Fibroblast of skin of left biceps (primary cell): ENCODE results near the gene RTF2.
A peak's percentile ranks its signal among the peaks of the same experiment; 100 is the strongest.

Experiments used
- DNase-seq, 2 experiments: peaks; one replicate each; pipeline ENCODE4 v3.0.0-alpha.2; 2013; ENCODE audit warnings: low read depth in 2 of 2

Gene RTF2, protein sequence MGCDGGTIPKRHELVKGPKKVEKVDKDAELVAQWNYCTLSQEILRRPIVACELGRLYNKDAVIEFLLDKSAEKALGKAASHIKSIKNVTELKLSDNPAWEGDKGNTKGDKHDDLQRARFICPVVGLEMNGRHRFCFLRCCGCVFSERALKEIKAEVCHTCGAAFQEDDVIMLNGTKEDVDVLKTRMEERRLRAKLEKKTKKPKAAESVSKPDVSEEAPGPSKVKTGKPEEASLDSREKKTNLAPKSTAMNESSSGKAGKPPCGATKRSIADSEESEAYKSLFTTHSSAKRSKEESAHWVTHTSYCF

DNA sequence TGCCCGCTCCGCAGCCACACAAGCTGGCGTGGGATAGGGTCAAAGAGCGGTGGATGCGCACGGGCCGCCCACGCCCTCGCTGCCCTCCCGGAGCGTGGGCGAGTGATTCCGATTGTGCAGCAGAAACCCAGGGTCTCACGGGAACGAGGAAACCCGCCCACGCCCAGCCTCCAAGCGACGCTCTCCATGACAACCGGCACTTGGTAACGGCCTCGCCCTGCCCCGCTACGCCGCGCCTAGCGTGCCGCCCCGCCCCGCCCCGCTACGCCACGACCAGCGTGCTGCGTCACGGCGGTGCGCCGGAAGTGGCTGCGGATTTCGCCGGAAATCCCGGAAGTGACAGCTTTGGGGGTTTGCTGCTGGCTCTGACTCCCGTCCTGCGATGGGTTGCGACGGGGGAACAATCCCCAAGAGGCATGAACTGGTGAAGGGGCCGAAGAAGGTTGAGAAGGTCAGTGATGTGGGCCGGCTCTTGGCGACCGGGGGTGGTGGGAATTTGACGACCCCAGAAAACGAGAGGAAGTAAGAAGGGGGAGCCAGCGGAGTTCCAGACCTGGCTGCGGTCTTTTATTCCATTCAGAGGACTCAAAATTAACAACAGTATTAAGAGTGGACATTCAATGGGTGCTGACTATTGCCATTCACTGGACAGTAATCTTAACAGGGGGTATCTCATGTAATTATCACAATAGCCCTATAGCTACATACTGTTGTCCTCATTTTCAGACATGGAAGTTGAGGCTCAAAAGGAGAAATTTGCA lies at the start of gene RTF2:
TSS of gene RTF2 (plus strand) at position 312 of the 761 bp plus-strand sequence. CDS start at position 383, 71 bp downstream.
- DNase-seq, result peak; percentile 80 to 81

- no peak for DNase-seq
Measured at GRCh38 chr20:56420028-56420427, 48.4 kb upstream of the RTF2 start.

DNA sequence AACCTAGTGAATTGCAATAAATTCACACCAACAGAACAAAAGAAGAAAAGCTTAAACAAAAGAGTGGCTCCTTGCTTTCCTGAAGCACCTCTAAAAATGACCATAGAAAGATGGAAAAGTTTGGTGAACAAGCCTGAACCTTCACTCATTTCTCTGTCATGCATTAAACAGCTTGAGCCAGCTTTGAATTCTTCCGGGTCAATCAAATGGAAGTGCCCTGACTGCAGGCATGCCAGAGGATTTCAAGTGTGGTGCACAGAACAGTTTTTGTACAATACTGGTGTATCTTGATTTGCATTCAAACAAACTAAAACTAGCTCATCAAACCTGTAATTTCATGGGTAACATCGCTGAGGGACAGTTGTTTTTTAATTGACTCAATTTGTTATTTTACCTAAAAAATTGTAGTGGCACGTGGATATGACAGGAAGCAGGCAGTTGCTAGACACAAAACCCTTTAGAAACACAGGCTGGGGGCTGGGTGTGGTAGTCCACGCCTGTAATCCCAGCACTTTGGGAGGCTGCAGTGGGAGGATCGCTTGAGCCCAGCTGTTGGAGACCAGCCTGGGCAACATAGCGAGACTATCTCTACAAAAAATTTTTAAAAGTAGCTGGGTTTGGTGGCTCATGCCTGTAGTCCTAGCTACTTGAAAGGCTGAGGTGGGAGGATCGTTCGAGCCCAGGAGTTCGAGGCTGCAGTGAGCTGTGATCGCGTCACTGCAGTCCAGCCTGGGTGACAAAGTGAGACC lies 47.3 kb upstream of the RTF2 start:
- DNase-seq, result no peak

- no peak for DNase-seq
Measured at GRCh38 chr20:56422076-56422823, 46.2 kb upstream of the RTF2 start.

DNA sequence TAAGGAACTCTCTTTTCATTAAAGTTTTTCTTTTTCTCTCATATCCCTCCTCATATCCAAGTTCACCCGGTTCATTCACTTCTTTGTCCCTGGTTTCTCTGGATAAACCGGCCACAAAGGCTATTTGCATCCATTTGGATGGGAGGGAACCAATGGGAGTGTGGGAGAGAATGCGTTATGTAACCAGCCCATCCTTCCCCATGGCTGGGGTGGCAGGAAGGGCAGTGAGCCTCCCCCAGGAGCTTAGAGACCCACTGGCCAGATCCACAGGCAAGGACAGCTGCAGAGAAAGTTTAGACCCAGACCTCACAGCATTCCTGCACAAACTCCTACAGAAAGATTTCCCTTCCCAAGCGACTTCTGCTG lies 45.6 kb upstream of the RTF2 start:
- no peak for DNase-seq

DNA sequence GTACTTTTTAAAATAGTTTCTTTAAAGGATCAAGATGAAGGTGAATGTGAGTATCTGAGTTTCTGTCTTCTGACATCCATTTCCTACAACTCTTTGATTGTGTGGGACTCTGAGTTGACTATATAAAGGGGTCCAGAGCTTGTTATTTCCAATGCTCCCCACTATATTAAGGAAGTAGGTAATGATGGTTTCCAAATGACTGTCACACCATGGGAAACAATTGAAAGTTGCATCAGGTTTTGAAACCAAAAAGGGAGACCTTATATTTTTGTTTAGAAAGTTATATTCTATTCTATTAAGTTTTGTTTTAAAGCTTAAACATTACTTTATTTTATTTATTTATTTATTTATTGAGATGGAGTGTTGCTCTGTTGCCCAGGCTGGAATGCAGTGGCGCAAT lies 45.2 kb upstream of the RTF2 start:
- DNase-seq, result no peak

DNA sequence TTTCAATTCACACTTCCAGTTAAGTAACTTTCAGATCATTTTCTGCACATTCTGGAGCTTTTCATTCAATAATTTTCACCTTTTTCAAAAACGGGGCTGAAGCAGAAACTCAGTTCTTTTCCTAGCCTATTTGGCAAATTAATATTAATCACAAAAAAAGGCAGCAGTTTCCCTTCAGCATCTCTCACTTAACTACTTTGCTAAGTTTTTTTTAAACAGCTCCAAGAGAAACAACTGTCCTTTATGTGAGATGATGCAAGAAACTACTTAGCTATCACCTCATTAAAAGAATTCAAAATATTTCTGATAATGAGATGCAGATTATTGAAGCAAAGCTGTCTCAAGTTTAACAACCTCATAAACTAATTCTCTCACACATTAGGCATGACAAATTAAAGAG lies 44.5 kb upstream of the RTF2 start:
- no peak for DNase-seq

DNA sequence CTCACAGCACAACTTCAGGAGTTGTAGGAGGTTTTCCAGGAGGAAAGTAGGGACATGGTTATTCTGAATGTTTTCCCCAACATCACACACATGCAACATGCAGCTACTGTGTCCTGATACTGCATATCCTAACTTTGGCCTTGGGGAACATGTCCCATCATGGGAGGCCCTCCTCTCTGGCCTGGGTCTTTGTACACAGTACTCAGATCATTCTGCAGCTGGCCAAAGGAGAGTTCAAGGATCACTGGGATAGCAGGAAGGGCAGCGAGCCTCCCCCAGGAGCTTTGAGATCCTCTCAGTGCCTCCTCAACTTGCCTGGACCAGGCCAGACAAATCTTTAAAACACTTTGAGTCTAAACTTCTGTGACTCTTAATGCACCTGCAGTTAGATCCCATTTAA lies 43.5 kb upstream of the RTF2 start:
- no peak for DNase-seq

DNA sequence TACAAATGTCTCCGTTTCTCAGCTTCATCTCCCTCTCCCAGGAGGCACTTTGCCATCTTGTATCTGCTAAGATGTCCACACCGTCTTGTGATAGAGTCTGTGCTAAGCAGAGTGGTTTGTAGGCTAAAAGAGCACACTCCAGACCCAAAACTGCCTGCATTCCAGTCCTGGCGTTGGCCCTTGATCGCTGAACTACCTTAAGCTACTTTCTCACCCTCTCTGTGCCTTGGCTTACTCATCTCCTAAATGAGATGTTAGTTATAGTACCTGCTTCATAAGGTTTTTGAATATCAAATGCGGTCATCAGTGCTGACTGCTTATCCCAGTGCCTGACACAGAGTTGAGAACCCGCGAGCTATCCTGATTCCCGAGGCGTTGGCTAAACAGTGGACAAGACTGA lies 42.4 kb upstream of the RTF2 start:
- DNase-seq, result no peak

DNA sequence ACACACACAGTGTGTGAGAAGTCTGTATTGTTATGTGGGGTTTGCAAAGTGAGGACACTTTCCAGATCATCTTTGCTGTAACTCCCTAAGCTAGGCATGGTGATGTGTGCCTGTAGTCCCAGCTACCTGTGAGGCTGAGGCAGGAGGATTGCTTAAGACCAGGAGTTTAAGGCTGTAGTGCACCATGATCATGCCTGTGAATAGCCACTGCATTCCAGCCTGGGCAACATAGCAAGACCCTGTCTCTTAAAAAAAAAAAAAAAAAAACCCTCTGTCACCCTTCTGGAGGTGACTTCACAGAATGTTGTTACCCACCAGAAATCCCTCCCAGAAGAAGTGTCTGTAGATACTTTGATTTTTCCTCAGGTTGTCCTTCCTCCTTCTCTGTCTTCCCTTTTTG lies 41.5 kb upstream of the RTF2 start:
- no peak for DNase-seq

GRCh38 chr20:56427797-56428196 lies 40.6 kb upstream of the RTF2 start:
- DNase-seq, result no peak

- DNase-seq, result no peak
Measured at GRCh38 chr20:56428410-56428809, 40.0 kb upstream of the RTF2 start.

DNA sequence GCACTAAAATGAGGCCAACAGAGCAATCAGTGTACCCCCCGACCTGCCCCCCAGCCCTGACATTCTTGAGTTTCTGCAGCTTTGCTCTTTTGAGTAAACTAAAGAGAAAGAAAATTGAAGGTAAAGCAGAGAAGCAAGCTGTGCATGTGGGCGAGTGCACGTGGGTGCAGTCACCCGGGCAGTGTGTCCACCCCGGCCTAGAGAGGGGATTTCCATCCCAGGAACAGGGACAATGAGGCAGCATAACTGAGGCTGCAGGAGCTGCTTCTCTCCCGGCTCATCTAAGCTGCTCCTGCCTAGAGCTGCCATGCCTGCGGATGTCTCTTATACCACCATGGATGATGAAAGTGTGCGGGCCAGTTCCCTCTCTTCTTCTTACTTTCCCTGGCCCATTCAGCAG lies 39.5 kb upstream of the RTF2 start:
- DNase-seq, result no peak

DNA sequence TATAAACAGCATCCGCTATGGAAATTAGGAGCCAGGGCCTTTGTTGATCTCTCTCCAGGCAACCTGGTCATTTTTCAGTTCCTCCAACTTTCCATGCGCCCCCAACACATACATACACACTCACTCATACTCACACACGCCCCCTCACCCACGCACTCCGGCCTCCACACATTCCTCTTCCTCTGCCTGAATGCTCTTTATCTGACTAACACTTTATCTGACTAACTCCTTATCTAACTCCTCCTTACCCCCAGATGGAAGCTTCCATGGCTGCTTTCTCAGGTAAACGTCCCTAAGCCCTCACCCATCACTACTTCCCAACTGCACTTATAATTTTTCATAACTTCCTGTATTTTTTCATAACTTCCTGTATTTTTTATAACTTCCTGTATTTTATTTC lies 38.9 kb upstream of the RTF2 start:
- DNase-seq, result no peak

DNA sequence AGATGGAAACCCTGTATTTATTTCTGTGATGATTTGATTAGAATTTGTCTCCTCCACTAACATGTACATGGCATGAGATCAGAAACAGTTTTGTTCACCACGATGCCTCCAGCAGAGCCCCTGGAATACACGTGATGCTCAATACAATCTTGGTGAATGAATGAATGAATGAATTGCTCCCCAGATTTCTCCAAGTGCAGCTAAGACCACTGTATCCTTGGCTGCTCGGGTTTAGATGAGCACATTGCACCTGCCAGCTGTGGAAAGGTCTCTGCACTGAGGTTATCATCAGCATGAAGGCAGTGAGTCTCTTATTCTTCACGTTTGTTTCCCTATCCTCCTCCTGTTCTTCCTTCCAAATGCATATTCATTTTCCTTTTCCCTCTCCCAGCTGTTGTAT lies 38.5 kb upstream of the RTF2 start:
- no peak for DNase-seq

DNA sequence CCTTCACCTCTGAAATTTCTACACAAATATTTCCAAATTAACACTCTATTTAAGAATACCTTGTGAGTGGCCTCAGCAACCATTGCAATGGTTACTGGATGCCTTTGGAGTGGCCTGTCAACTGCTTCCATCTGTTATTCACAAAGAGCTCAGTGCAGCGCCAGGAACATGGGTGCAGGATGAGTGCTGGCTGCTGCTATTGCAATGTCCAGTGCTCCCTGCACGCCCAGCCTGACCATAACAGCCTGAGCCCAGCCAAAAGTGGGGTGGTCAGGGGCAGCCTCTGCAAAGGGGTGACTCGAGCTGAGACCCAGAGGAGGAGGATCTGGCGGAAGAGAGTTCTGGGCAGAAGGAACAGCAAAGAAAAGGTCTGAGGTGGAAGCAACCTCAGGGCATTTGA lies 38.0 kb upstream of the RTF2 start:
- no peak for DNase-seq

DNA sequence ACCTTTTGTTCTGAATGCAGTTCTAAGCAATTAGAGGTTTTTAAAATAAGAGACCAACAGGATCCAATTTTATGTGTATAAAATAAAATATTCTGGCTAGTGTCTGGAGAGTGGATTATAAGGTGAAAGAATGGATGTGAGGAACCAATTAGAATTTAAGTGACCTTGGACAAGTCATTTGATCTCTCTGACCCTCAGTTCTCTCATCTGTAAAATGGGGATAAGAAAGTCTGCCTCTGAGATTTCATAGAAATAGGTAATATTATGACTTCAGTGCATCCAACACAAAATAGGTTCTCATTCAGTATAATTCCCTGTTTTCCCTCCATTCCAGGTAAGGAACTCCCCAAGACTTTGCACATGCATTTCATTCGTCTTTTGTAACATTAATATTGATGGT lies 37.5 kb upstream of the RTF2 start:
- DNase-seq, result no peak

DNA sequence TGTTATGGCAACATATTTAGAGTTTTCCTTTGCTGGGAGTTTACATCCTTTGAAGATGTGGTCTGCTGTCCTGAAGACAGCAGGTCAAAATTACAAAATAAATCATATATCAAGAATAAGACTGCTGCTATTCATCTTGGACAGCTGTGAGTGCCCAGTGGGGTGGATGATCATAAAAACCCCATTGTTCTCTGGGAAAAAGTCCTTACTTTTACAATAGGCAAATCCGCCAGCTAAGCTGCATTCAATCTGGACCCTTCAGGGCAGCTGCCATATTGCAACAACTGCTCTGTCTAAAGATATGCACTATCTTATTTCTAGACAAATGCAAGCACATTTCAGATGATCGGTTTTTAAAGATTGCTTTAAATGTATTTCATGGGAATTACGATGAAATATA lies 37.0 kb upstream of the RTF2 start:
- no peak for DNase-seq

DNA sequence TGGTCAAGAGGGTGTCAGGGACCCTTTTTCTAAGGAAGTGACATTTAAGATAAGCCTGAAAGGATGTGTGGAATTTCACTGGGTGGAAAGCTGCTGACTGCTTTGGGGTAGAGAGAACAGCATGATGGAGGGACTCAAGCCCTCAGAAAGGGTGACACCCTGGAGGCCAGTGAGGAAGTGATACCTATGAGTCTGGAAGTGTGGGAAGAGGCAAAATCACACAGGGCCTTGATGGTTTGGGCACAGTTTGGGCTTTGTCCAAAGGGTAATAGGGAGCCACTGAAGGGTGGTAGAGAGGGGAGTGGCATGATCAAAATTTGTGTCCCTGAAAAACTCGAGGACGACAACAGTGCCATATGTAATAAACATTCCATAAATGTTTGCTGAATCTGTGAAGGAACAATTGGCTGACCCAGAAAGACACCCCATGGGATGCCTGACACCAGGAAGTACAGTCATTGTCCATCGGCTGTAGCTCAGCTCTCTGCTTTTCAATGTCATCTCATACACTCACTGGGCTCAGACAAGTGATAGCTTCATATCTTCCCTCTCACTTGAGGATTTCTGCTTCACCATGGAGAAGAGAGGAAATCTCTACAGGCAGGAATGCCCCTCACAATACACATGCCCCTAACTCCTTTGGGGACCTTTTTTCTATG lies 35.1 kb upstream of the RTF2 start:
- DNase-seq, result no peak

- peak; percentile 44 to 52 for DNase-seq
Measured at GRCh38 chr20:56433880-56434255, 34.6 kb upstream of the RTF2 start.

DNA sequence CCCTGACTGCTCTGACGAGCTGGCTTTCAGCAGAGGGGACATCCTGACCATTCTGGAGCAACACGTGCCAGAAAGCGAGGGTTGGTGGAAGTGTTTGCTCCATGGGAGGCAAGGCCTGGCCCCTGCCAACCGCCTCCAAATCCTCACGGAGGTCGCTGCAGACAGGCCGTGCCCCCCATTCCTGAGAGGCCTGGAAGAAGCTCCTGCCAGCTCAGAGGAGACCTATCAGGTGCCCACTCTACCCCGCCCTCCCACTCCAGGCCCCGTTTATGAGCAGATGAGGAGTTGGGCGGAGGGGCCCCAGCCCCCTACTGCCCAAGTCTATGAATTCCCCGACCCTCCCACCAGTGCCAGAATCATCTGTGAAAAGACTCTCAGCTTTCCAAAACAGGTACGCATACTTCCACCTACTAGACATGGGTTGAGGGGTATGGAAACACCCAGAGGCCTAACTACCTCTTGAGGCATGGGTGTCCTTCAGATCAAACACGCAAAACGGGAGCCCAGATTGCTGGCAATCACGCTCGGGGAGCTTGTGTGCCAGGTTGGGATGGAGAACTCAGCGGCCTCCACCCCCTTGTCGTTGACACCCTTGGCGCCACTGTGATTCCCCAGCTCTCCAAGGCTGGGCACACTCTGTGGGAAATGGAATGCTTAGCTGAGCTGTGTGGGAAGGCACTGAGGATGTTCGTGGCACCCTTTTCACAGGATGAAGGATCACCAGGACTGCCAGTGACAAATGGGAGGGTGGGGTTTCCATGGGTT lies 31.0 kb upstream of the RTF2 start:
- no peak for DNase-seq
